CD4-positive, alpha-beta T cell (primary cell): ENCODE results near the gene TSPAN9. TPM values are rescaled to one million over a fixed set of nuclear protein-coding genes. Genes with fewer than 3 reads are reported as not detected.
A peak's percentile ranks its signal among the peaks of the same experiment; 100 is the strongest.

Experiments used
- ATAC-seq: fragments of 200-7000 bp; cut with Tn5 transposase; one replicate; pipeline ENCODE4 v1.10.0; 2022; ENCODE audit warnings: mild to moderate bottlenecking; ENCODE audit not compliant: poor library complexity
- CTCF ChIA-PET: fragments of 350-600 bp; sonication (Branson Sonifier 250); formaldehyde crosslinking; loops from one replicate; lab custom pipeline; 2021; ENCODE audit warnings: antibody characterized with exemption, inconsistent platforms; lab: Charles Lee
- POLR2A ChIA-PET: fragments of 350-600 bp; sonication (Branson Sonifier 250); formaldehyde crosslinking; loops from one replicate; lab custom pipeline; 2021; ENCODE audit warnings: antibody characterized with exemption, inconsistent platforms; lab: Charles Lee
- DNase-seq, 14 experiments: peaks; one replicate each; pipeline ENCODE4 v3.0.0-alpha.2; 2013 to 2020; ENCODE audit warnings: mixed read lengths in 2 of 14
- H3K27ac ChIP-seq, 2 donors: one replicate each; pipeline versions ENCODE4 v1.5.1 to v1.7.0; 2013; ENCODE audit warnings: low read length in 2 of 2, low read depth in 1 of 2, mild to moderate bottlenecking in 1 of 2
- H3K27me3 ChIP-seq, 2 experiments: 1 replicate in 1 of 2; 2 replicates in 1 of 2; pipeline versions ENCODE4 v1.6.1 to v1.7.0; 2013; ENCODE audit warnings: low read length in 2 of 2, control low read depth in 1 of 2, mild to moderate bottlenecking in 1 of 2, moderate library complexity in 1 of 2; ENCODE audit not compliant: insufficient read depth in 2 of 2, control insufficient read depth in 1 of 2
- H3K36me3 ChIP-seq: one replicate; pipeline ENCODE4 v1.6.1; 2013; ENCODE audit warnings: low read length, control low read depth; ENCODE audit not compliant: insufficient read depth
- H3K4me1 ChIP-seq: one replicate; pipeline ENCODE4 v1.6.1; 2013; ENCODE audit warnings: low read length, control low read depth; ENCODE audit not compliant: insufficient read depth
- H3K4me3 ChIP-seq: one replicate; pipeline ENCODE4 v1.5.1; 2013; ENCODE audit warnings: mild to moderate bottlenecking, low read length, moderate library complexity
- H3K9me3 ChIP-seq, 2 experiments: 1 replicate in 1 of 2; 2 replicates in 1 of 2; pipeline versions ENCODE4 v1.6.1 to v1.7.0; 2013; ENCODE audit warnings: low read length in 2 of 2, mild to moderate bottlenecking in 2 of 2, control low read depth in 1 of 2, moderate library complexity in 1 of 2; ENCODE audit not compliant: control insufficient read depth in 1 of 2, insufficient read depth in 1 of 2
- H3K27ac Mint-ChIP-seq: one replicate; pipeline ENCODE4 v1.8.0; 2020; ENCODE audit warnings: mixed read lengths
- H3K27me3 Mint-ChIP-seq: one replicate; pipeline ENCODE4 v1.8.0; 2021; ENCODE audit warnings: mixed read lengths
- H3K36me3 Mint-ChIP-seq: one replicate; pipeline ENCODE4 v1.8.0; 2021; ENCODE audit warnings: low read depth, mixed read lengths
- H3K4me1 Mint-ChIP-seq: one replicate; pipeline ENCODE4 v1.8.0; 2021; ENCODE audit warnings: low read depth, mixed read lengths
- H3K4me3 Mint-ChIP-seq: one replicate; pipeline ENCODE4 v1.8.0; 2020; ENCODE audit warnings: mild to moderate bottlenecking, mixed read lengths
- H3K9me3 Mint-ChIP-seq: one replicate; pipeline ENCODE4 v1.8.0; 2020; ENCODE audit warnings: mixed read lengths
- intact Hi-C, 2 experiments: fragments of 100-400 bp; cut with DNase I in 1 of 2; cut with micrococcal nuclease in 1 of 2; formaldehyde crosslinking; loops; one replicate each; pipeline versions ENCODE4 v1.15.1 to v1.9.0; 2023 to 2025; cut with DNase I, micrococcal nuclease
- total RNA-seq, 174 experiments: library from RNA in 2 of 174; stranded (reverse) in 2 of 174; gene quantifications; one replicate each; pipeline ENCODE4 v1.2.3 and lab custom pipeline; 2021 to 2026
- TF ChIP-seq, protein P1 (sequence below): fragments of 200-600 bp; IDR thresholded peaks from one replicate; pipeline ENCODE4 v1.8.0; 2022; ENCODE audit warnings: antibody characterized with exemption, mild to moderate bottlenecking

The TSPAN9 gene
- total RNA-seq, 2 experiments from 2014 or later: 0.82 to 1.3 TPM

GRCh38 chr12:3134526-3135135, 57.5 kb downstream of the TSPAN9 start:
- TF ChIP-seq, protein P1, sequence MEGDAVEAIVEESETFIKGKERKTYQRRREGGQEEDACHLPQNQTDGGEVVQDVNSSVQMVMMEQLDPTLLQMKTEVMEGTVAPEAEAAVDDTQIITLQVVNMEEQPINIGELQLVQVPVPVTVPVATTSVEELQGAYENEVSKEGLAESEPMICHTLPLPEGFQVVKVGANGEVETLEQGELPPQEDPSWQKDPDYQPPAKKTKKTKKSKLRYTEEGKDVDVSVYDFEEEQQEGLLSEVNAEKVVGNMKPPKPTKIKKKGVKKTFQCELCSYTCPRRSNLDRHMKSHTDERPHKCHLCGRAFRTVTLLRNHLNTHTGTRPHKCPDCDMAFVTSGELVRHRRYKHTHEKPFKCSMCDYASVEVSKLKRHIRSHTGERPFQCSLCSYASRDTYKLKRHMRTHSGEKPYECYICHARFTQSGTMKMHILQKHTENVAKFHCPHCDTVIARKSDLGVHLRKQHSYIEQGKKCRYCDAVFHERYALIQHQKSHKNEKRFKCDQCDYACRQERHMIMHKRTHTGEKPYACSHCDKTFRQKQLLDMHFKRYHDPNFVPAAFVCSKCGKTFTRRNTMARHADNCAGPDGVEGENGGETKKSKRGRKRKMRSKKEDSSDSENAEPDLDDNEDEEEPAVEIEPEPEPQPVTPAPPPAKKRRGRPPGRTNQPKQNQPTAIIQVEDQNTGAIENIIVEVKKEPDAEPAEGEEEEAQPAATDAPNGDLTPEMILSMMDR: no peak
- POLR2A ChIA-PET: no interaction called here
- H3K27me3 Mint-ChIP-seq: peaks cover 50% of the 10 kb centered on the region
- no peaks in the 10 kb centered on the region for H3K36me3 Mint-ChIP-seq
- no peak overlapping the region for H3K4me3 ChIP-seq
- no peak overlapping the region for H3K4me3 Mint-ChIP-seq
- H3K9me3 Mint-ChIP-seq: no peaks in the 10 kb centered on the region
- CTCF ChIA-PET: no interaction called here
- intact Hi-C loops: loop anchor here (1.0 to 10.0 kb wide), 5 partner anchors 62 to 668 kb away; no protein-coding TSS in a partner anchor
- no peak overlapping the region for H3K27ac ChIP-seq
- ATAC-seq: no peak
- no peaks in the 10 kb centered on the region for H3K36me3 ChIP-seq
- H3K27me3 ChIP-seq: peaks cover 28 to 46% of the 10 kb centered on the region in 2 experiments
- no peak for DNase-seq
- H3K9me3 ChIP-seq: peaks cover 0 to 9% of the 10 kb centered on the region in 2 experiments
- H3K4me1 ChIP-seq: peaks cover 9% of the 10 kb centered on the region
- no peak overlapping the region for H3K27ac Mint-ChIP-seq
- H3K4me1 Mint-ChIP-seq: peaks cover 13% of the 10 kb centered on the region

- ChIA-PET CTCF (interaction anchor here (0.7 kb wide), 1 partner anchor 62 kb away, joined by 3 read pairs; no protein-coding TSS in a partner anchor), POLR2A (no interaction called here)
- Histone ChIP-seq H3K4me1 (no peaks in the 10 kb centered on the region), H3K27ac (no peak overlapping the region), H3K4me3 (no peak overlapping the region), H3K9me3 (no peaks in the 10 kb centered on the region), H3K36me3 (no peaks in the 10 kb centered on the region), H3K27me3 (peaks cover 20 to 38% of the 10 kb centered on the region in 2 experiments)
- Mint-ChIP-seq H3K36me3 (no peaks in the 10 kb centered on the region), H3K27ac (no peak overlapping the region), H3K9me3 (no peaks in the 10 kb centered on the region), H3K27me3 (peaks cover 49% of the 10 kb centered on the region), H3K4me3 (no peak overlapping the region), H3K4me1 (peaks cover 1% of the 10 kb centered on the region)
- TF ChIP-seq, protein P1: peak; percentile 83
- intact Hi-C loops: loop anchor here (1.0 to 10.0 kb wide), 5 partner anchors 63 to 667 kb away; no protein-coding TSS in a partner anchor
- peak; percentile 51 for ATAC-seq
- DNase-seq: peak in 12 of 14 experiments; percentile 4 to 74 (median 18)
Measured at GRCh38 chr12:3135522-3136461, 58.6 kb downstream of the TSPAN9 start.

DNA sequence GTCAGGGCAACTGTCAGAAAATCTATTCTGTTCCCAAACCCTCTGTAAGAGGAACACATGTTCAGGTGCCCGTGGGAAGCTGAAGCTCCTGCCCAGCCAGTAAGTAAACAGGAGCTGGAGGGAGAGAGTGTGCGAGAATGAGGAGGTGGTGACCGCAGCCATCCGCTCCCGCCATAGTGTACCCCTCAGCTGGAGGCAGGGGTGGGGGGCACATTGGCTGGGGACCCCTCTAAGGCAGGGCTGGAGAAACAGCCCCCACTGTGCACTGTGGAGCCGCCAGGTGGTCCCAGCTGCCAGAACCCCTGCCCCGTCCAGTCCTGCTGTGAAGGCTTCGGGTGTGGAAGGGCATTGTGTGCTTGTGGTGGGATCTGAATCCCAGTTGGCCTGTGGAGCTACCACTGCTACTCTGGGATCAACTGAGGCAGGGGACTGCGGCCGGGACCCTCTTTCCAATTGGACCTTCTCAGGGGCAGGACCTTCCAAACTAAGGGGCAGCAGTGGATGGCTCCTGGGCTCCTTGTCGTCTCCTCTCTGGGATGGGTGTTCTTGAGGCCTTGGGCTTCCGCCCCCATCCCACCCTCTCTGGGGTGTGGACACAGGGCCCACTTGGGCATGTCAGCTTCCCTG, 59.6 kb downstream of the TSPAN9 start:
- CTCF ChIA-PET: no interaction called here
- Mint-ChIP-seq H3K4me1 (no peaks in the 10 kb centered on the region), H3K9me3 (no peaks in the 10 kb centered on the region), H3K27me3 (peaks cover 45% of the 10 kb centered on the region), H3K4me3 (no peak overlapping the region), H3K27ac (no peak overlapping the region), H3K36me3 (no peaks in the 10 kb centered on the region)
- Histone ChIP-seq H3K27me3 (peaks cover 15 to 28% of the 10 kb centered on the region in 2 experiments), H3K36me3 (no peaks in the 10 kb centered on the region), H3K9me3 (no peaks in the 10 kb centered on the region), H3K4me3 (no peak overlapping the region), H3K27ac (no peak overlapping the region), H3K4me1 (no peaks in the 10 kb centered on the region)
- intact Hi-C loops: loop anchor here (5.0 to 10.0 kb wide), 3 partner anchors 64 to 666 kb away; no protein-coding TSS in a partner anchor
- ATAC-seq: no peak
- TF ChIP-seq, protein P1: no peak
- no peak for DNase-seq
- POLR2A ChIA-PET: no interaction called here
